WTC11 (cell line): ENCODE data around the gene YKT6. TPM values are rescaled to one million over a fixed set of nuclear protein-coding genes. Genes with fewer than 3 reads are reported as not detected.

Source experiments
- ATAC-seq: fragments of 200-7000 bp; cut with Tn5 transposase; 2 replicates; pipeline ENCODE4 v1.10.0; 2021; ENCODE audit warnings: mild to moderate bottlenecking, moderate library complexity
- CTCF ChIA-PET: fragments of 300-600 bp; sonication (Branson Sonifier 250); formaldehyde crosslinking; loops from one replicate; lab custom pipeline; 2021; ENCODE audit warnings: antibody characterized with exemption; lab: Charles Lee
- POLR2A ChIA-PET: fragments of 350-600 bp; sonication (Branson Sonifier 250); formaldehyde crosslinking; loops from one replicate; lab custom pipeline; 2021; ENCODE audit warnings: antibody characterized with exemption; lab: Charles Lee
- DNase-seq: peaks from one replicate; pipeline ENCODE4 v3.0.0; 2021; ENCODE audit warnings: low spot score
- H3K27ac Mint-ChIP-seq: 2 replicates; pipeline ENCODE4 v1.8.0; 2021; ENCODE audit warnings: mixed read lengths
- H3K27me3 Mint-ChIP-seq: 2 replicates; pipeline ENCODE4 v1.8.0; 2021; ENCODE audit warnings: low read depth, mild to moderate bottlenecking, moderate library complexity, mixed read lengths
- H3K36me3 Mint-ChIP-seq: 2 replicates; pipeline ENCODE4 v1.8.0; 2021; ENCODE audit warnings: mixed read lengths
- H3K4me1 Mint-ChIP-seq: 2 replicates; pipeline ENCODE4 v1.8.0; 2022; ENCODE audit warnings: mixed read lengths
- H3K4me3 Mint-ChIP-seq: 2 replicates; pipeline ENCODE4 v1.8.0; 2021; ENCODE audit warnings: mild to moderate bottlenecking, moderate library complexity, mixed read lengths
- H3K9me3 Mint-ChIP-seq: 2 replicates; pipeline ENCODE4 v1.8.0; 2021; ENCODE audit warnings: mixed read lengths
- CBFB ChIP-seq: sonication (generic); formaldehyde crosslinking; IDR thresholded peaks from 2 replicates; pipeline ENCODE4 v1.8.1; 2022; ENCODE audit warnings: mild to moderate bottlenecking, low read depth, missing genetic modification reagents
- E2F1 ChIP-seq: sonication (generic); formaldehyde crosslinking; IDR thresholded peaks from 2 replicates; pipeline ENCODE4 v1.8.0; 2022; ENCODE audit warnings: mild to moderate bottlenecking, missing genetic modification reagents
- E2F4 ChIP-seq: sonication (generic); formaldehyde crosslinking; IDR thresholded peaks from 2 replicates; pipeline ENCODE4 v1.8.1; 2022; ENCODE audit warnings: low read depth, mild to moderate bottlenecking, moderate library complexity, missing genetic modification reagents, borderline replicate concordance
- ERG ChIP-seq: fragments of 250-450 bp; sonication (Bioruptor Pico); IDR thresholded peaks from 2 replicates; pipeline ENCODE4 v1.8.0; 2021; ENCODE audit warnings: mild to moderate bottlenecking
- FOXK1 ChIP-seq: sonication (generic); formaldehyde crosslinking; IDR thresholded peaks from 2 replicates; pipeline ENCODE4 v1.8.0; 2022; ENCODE audit warnings: mild to moderate bottlenecking, moderate library complexity, missing genetic modification reagents
- HMGA2 ChIP-seq: fragments of 250-450 bp; sonication (Bioruptor Pico); IDR thresholded peaks from 2 replicates; pipeline ENCODE4 v1.4.0; 2021; ENCODE audit warnings: mild to moderate bottlenecking, moderate library complexity
- IRF1 ChIP-seq: sonication (generic); formaldehyde crosslinking; IDR thresholded peaks from 2 replicates; pipeline ENCODE4 v1.8.0; 2023; ENCODE audit warnings: missing genetic modification reagents
- NFYB ChIP-seq: sonication (generic); formaldehyde crosslinking; conservative IDR thresholded peaks from 2 replicates; pipeline ENCODE4 v1.8.0; 2022; ENCODE audit warnings: low read depth, missing genetic modification reagents
- NR2C2 ChIP-seq: sonication (generic); formaldehyde crosslinking; IDR thresholded peaks from 2 replicates; pipeline ENCODE4 v1.8.0; 2022; ENCODE audit warnings: mild to moderate bottlenecking, missing genetic modification reagents
- PRRX2 ChIP-seq: fragments of 250-450 bp; sonication (Bioruptor Pico); IDR thresholded peaks from 2 replicates; pipeline ENCODE4 v1.8.0; 2021; ENCODE audit warnings: mild to moderate bottlenecking
- RORB ChIP-seq: fragments of 250-450 bp; sonication (Bioruptor Pico); IDR thresholded peaks from 2 replicates; pipeline ENCODE4 v1.9.0; 2021; ENCODE audit warnings: mild to moderate bottlenecking
- SOX15 ChIP-seq: fragments of 250-450 bp; sonication (Bioruptor Pico); IDR thresholded peaks from 2 replicates; pipeline ENCODE4 v1.9.0; 2021; ENCODE audit warnings: mild to moderate bottlenecking
- USF1 ChIP-seq: sonication (generic); formaldehyde crosslinking; IDR thresholded peaks from 2 replicates; pipeline ENCODE4 v1.8.0; 2022; ENCODE audit warnings: mild to moderate bottlenecking, missing genetic modification reagents
- ZNF396 ChIP-seq: fragments of 250-450 bp; sonication (Bioruptor Pico); IDR thresholded peaks from 2 replicates; pipeline ENCODE4 v1.8.0; 2021; ENCODE audit warnings: mild to moderate bottlenecking, moderate library complexity, borderline replicate concordance
- total RNA-seq: library from RNA; stranded (reverse); gene quantifications from 3 replicates; pipeline ENCODE4 v1.2.3, GENCODE V29; 2021
- TF ChIP-seq, protein P1 (sequence below): sonication (generic); formaldehyde crosslinking; IDR thresholded peaks from 2 replicates; pipeline ENCODE4 v1.8.1; 2023; ENCODE audit warnings: mild to moderate bottlenecking, moderate library complexity, missing genetic modification reagents
- TF ChIP-seq, protein P2 (sequence below): sonication (generic); formaldehyde crosslinking; IDR thresholded peaks from 2 replicates; pipeline ENCODE4 v1.8.1; 2023; ENCODE audit warnings: mild to moderate bottlenecking, missing genetic modification reagents, borderline replicate concordance
- TF ChIP-seq, protein P3 (sequence below): fragments of 250-450 bp; sonication (Bioruptor Pico); IDR thresholded peaks from 2 replicates; pipeline ENCODE4 v1.9.0; 2021; ENCODE audit warnings: mild to moderate bottlenecking
- TF ChIP-seq, protein P4 (sequence below): sonication (generic); formaldehyde crosslinking; IDR thresholded peaks from 2 replicates; pipeline ENCODE4 v1.8.0; 2022; ENCODE audit warnings: missing genetic modification reagents
- TF ChIP-seq, protein P5 (sequence below): fragments of 250-450 bp; sonication (Bioruptor Pico); IDR thresholded peaks from 2 replicates; pipeline ENCODE4 v1.9.0; 2021; ENCODE audit warnings: moderate library complexity, mild to moderate bottlenecking, inconsistent platforms, borderline replicate concordance

YKT6 gene
- total RNA-seq, 1 experiment from 2014 or later = 102 TPM

DNA sequence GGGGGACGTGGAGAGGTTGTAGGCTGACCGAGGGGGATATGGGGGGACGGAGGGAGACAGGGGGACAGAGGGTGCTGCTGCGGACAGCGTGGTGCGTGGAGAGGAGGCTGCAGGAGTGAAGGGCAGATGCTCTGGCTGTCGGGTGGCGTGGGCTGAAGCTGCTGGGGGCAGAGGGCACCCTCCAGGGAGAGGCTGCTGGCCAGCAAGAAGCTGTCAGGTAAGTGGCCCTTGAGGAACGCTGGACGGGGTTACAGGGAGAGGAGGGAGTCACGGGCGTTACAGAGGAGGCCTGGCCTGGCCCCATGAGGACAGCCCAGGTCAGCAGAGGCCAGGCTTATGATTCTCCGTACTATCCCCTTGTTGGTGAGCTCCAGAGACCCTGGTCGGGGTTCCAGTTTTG lies 27.1 kb downstream of the YKT6 start (continued):
- TF ChIP-seq E2F1 (CRISPR knock-in tag) = no peak
- no peak for TF ChIP-seq E2F4 (CRISPR knock-in tag)
- TF ChIP-seq, protein P1, sequence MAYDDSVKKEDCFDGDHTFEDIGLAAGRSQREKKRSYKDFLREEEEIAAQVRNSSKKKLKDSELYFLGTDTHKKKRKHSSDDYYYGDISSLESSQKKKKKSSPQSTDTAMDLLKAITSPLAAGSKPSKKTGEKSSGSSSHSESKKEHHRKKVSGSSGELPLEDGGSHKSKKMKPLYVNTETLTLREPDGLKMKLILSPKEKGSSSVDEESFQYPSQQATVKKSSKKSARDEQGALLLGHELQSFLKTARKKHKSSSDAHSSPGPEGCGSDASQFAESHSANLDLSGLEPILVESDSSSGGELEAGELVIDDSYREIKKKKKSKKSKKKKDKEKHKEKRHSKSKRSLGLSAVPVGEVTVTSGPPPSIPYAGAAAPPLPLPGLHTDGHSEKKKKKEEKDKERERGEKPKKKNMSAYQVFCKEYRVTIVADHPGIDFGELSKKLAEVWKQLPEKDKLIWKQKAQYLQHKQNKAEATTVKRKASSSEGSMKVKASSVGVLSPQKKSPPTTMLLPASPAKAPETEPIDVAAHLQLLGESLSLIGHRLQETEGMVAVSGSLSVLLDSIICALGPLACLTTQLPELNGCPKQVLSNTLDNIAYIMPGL = no peak
- TF ChIP-seq, protein P2, sequence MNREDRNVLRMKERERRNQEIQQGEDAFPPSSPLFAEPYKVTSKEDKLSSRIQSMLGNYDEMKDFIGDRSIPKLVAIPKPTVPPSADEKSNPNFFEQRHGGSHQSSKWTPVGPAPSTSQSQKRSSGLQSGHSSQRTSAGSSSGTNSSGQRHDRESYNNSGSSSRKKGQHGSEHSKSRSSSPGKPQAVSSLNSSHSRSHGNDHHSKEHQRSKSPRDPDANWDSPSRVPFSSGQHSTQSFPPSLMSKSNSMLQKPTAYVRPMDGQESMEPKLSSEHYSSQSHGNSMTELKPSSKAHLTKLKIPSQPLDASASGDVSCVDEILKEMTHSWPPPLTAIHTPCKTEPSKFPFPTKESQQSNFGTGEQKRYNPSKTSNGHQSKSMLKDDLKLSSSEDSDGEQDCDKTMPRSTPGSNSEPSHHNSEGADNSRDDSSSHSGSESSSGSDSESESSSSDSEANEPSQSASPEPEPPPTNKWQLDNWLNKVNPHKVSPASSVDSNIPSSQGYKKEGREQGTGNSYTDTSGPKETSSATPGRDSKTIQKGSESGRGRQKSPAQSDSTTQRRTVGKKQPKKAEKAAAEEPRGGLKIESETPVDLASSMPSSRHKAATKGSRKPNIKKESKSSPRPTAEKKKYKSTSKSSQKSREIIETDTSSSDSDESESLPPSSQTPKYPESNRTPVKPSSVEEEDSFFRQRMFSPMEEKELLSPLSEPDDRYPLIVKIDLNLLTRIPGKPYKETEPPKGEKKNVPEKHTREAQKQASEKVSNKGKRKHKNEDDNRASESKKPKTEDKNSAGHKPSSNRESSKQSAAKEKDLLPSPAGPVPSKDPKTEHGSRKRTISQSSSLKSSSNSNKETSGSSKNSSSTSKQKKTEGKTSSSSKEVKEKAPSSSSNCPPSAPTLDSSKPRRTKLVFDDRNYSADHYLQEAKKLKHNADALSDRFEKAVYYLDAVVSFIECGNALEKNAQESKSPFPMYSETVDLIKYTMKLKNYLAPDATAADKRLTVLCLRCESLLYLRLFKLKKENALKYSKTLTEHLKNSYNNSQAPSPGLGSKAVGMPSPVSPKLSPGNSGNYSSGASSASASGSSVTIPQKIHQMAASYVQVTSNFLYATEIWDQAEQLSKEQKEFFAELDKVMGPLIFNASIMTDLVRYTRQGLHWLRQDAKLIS = no peak

DNA sequence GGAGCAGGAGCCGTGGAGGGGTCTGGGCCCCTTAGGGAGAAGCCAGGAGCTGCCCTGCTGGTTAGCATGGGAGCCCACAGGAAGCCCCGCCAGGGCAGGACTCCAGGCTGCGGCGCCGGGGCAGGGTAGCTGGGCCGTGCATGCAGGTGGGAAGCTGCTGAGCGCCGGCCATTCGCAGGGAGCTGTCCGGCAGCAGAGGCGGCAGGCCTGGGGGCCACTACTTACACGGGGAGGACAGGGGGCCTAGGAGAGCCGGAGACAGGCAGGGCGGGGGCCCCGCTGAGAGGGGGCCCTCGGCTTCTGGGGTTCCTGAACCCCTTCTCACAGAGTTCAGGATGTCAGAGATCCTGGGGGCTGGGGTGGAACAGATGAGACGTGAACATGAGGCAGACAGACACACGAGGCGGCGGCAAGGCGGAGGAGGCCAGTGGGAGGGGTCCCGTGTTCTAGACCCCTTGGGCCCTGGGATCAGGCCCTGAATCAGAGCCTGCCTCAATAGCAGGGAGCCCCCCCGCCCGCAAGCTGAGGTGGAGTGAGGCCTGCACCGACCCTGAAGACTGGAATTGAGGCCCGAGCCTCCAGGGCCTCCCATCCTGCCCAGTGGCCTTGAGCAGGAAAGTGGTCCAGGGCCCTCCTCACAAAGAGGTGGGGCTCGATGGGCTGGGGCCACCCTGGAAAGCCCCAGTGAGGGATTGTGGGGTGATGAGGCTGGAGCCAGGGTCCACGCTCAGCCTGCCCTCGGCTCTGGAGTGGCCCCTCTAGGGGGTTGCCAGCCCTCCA lies 28.0 kb downstream of the YKT6 start:
- H3K27ac Mint-ChIP-seq = no peak overlapping the region
- no peak for DNase-seq
- peaks cover 4% of the 10 kb centered on the region for H3K4me1 Mint-ChIP-seq
- H3K9me3 Mint-ChIP-seq = no peaks in the 10 kb centered on the region
- CTCF ChIA-PET = interaction anchor here (1.0 to 1.7 kb wide), 2 partner anchors 12 to 14 kb away, joined by 3 to 8 read pairs; no protein-coding TSS in a partner anchor
- H3K27me3 Mint-ChIP-seq = no peaks in the 10 kb centered on the region
- ATAC-seq = no peak
- H3K36me3 Mint-ChIP-seq = no peaks in the 10 kb centered on the region
- no peak overlapping the region for H3K4me3 Mint-ChIP-seq
- POLR2A ChIA-PET = no interaction called here
- TF ChIP-seq, protein P3, sequence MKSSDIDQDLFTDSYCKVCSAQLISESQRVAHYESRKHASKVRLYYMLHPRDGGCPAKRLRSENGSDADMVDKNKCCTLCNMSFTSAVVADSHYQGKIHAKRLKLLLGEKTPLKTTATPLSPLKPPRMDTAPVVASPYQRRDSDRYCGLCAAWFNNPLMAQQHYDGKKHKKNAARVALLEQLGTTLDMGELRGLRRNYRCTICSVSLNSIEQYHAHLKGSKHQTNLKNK (CRISPR knock-in tag) = no peak
- TF ChIP-seq SOX15 (CRISPR knock-in tag) = no peak
- no peak for TF ChIP-seq USF1 (CRISPR knock-in tag)
- TF ChIP-seq NR2C2 (CRISPR knock-in tag) = no peak
- TF ChIP-seq RORB (CRISPR knock-in tag) = no peak
- TF ChIP-seq, protein P4, sequence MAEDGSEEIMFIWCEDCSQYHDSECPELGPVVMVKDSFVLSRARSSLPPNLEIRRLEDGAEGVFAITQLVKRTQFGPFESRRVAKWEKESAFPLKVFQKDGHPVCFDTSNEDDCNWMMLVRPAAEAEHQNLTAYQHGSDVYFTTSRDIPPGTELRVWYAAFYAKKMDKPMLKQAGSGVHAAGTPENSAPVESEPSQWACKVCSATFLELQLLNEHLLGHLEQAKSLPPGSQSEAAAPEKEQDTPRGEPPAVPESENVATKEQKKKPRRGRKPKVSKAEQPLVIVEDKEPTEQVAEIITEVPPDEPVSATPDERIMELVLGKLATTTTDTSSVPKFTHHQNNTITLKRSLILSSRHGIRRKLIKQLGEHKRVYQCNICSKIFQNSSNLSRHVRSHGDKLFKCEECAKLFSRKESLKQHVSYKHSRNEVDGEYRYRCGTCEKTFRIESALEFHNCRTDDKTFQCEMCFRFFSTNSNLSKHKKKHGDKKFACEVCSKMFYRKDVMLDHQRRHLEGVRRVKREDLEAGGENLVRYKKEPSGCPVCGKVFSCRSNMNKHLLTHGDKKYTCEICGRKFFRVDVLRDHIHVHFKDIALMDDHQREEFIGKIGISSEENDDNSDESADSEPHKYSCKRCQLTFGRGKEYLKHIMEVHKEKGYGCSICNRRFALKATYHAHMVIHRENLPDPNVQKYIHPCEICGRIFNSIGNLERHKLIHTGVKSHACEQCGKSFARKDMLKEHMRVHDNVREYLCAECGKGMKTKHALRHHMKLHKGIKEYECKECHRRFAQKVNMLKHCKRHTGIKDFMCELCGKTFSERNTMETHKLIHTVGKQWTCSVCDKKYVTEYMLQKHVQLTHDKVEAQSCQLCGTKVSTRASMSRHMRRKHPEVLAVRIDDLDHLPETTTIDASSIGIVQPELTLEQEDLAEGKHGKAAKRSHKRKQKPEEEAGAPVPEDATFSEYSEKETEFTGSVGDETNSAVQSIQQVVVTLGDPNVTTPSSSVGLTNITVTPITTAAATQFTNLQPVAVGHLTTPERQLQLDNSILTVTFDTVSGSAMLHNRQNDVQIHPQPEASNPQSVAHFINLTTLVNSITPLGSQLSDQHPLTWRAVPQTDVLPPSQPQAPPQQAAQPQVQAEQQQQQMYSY (CRISPR knock-in tag) = no peak
- no peak for TF ChIP-seq NFYB (CRISPR knock-in tag)
- TF ChIP-seq ERG (CRISPR knock-in tag) = no peak
- TF ChIP-seq ZNF396 (CRISPR knock-in tag) = no peak
- TF ChIP-seq CBFB (CRISPR knock-in tag) = no peak
- no peak for TF ChIP-seq FOXK1 (CRISPR knock-in tag)
- no peak for TF ChIP-seq PRRX2 (CRISPR knock-in tag)
- TF ChIP-seq IRF1 (CRISPR knock-in tag) = no peak
- TF ChIP-seq HMGA2 (CRISPR knock-in tag) = no peak
- TF ChIP-seq, protein P5, sequence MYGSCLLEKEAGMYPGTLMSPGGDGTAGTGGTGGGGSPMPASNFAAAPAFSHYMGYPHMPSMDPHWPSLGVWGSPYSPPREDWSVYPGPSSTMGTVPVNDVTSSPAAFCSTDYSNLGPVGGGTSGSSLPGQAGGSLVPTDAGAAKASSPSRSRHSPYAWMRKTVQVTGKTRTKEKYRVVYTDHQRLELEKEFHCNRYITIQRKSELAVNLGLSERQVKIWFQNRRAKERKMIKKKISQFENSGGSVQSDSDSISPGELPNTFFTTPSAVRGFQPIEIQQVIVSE (CRISPR knock-in tag) = no peak
